Astrocyte of the spinal cord (primary cell): ENCODE measurements around the gene PVRIG.
"Not testable (repeated sequence)": the region's sequence is repeated elsewhere in the genome, so short reads cannot be mapped to it uniquely, and the experiment has no call there.

Source experiments
- DNase-seq: peaks from one replicate; pipeline ENCODE4 v3.0.0; 2011; ENCODE audit warnings: low read depth, low spot score
- H3K4me3 ChIP-seq: 2 replicates; pipeline ENCODE4 v1.5.1; 2011; ENCODE audit warnings: low read depth, mild to moderate bottlenecking, low read length, moderate library complexity
- in situ Hi-C: cut with HindIII; loops from 2 replicates; pipeline ENCODE4 v1.10.0; 2017; ENCODE audit warnings: low sequenced_read_pairs
- TF ChIP-seq, protein P1 (sequence below): IDR thresholded peaks from 2 replicates; pipeline ENCODE4 v1.5.1; 2012; ENCODE audit warnings: low read depth, mild to moderate bottlenecking, low read length, inconsistent platforms

PVRIG gene

DNA sequence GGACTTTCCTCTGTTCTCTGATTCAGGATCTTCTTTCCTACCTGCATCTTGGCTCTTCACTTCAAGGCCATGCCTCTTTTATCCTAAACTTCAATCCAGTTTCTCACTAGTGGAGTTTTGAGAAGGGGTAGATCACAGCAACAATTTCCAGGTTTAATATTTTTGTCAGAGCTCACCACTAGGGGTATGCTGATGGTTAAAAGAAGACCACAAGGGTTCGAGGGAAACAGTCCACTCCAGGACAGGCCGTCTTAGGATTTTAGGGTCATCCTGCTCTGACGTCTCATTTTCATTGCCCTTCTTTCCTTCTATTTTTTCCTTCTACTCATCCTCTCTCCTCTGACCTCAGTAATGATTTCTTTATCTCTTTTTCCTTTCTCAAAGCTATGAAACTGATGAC lies 30.7 kb upstream of the PVRIG start:
- no peak for DNase-seq
- in situ Hi-C loops = no loop called here
- TF ChIP-seq, protein P1, sequence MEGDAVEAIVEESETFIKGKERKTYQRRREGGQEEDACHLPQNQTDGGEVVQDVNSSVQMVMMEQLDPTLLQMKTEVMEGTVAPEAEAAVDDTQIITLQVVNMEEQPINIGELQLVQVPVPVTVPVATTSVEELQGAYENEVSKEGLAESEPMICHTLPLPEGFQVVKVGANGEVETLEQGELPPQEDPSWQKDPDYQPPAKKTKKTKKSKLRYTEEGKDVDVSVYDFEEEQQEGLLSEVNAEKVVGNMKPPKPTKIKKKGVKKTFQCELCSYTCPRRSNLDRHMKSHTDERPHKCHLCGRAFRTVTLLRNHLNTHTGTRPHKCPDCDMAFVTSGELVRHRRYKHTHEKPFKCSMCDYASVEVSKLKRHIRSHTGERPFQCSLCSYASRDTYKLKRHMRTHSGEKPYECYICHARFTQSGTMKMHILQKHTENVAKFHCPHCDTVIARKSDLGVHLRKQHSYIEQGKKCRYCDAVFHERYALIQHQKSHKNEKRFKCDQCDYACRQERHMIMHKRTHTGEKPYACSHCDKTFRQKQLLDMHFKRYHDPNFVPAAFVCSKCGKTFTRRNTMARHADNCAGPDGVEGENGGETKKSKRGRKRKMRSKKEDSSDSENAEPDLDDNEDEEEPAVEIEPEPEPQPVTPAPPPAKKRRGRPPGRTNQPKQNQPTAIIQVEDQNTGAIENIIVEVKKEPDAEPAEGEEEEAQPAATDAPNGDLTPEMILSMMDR = no peak
- H3K4me3 ChIP-seq = no peak overlapping the region

DNA sequence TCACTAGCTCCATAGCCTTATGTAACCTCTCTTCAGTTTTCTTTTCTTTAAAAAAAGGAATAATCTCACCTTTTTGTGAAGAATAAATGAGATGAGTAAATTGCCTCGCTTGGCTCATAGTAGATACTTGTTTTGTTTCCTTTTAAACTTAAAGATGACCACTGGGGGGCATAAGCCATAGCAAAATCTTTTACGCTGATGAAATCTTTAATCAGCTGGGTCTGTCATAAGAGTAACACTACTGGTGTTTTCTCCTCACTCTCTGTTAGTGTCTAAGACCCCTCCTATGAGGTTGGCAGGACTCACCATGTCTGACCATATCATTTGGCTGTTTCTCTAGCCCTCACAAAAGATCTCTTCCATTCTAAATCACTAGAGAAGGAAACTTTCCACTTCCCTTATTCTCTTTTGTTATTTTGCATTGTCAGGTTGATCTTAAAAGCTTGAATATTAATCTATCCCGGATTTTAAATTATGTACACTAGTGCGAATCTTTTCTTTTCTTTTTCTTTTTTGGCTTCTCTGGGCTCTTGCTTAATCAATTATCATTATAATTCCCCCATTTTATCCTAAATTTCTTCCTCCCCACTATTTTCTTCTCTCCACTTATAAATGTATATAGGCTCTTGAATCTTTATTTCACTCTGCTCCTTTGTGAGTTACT lies 29.6 kb upstream of the PVRIG start:
- H3K4me3 ChIP-seq = no peak overlapping the region
- TF ChIP-seq, protein P1 = peak; percentile 41
- in situ Hi-C loops = no loop called here
- DNase-seq = peak; percentile 58

DNA sequence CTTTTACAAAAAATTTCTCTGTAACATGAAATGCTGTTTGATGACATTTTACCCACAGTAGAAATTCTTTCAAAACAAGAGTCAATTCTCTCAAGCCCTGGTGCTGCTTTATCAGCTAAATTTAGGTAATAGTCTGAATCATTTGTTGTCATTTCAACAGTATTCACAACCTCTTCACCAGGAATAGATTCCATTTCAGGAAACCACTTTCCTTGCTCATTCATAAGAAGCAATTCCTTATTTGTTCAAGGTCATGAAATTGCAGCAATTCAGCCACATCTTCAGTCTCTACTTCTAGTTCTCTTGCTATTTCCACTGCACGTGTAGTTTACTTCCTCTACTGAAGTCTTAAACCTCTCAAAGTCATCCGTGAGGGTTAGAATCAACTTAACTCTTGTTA lies 28.0 kb upstream of the PVRIG start:
- peak; percentile 36 for DNase-seq
- TF ChIP-seq, protein P1 = no peak
- no peak overlapping the region for H3K4me3 ChIP-seq
- in situ Hi-C loops = no loop called here

DNA sequence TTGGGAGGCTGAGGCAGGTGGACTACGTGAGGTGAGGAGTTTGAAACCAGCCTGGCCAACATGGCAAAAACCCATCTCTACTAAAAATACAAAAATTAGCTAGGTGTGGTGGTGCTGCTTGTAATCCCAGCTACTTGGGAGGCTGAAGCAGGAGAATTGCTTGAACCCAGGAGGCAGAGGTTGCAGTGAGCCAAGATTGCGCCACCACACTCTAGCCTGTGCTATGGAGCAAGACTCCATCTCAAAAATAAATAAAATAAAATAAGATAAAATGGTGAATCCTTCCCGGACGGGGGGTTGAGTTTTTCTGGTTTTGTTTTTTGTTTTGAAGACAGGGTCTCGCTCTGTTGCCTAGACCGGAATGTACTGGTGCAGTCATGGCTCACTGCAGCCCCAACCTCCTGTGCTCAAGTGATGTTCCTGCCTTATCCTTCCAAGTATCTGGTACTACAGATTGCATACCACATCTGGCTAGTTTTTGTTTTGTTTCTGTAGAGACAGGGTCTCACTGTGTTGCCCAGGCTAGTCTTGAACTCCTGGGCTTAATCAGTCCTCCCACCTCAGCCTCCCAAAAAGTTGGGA lies 27.4 kb upstream of the PVRIG start:
- DNase-seq, in situ Hi-C loops, H3K4me3 ChIP-seq: not testable (repeated sequence)

- no peak for DNase-seq
- TF ChIP-seq, protein P1 = no peak
- no peak overlapping the region for H3K4me3 ChIP-seq
- in situ Hi-C loops = no loop called here
These were observed 26.8 kb upstream of the PVRIG start for GRCh38 chr7:100192969-100193368.

DNA sequence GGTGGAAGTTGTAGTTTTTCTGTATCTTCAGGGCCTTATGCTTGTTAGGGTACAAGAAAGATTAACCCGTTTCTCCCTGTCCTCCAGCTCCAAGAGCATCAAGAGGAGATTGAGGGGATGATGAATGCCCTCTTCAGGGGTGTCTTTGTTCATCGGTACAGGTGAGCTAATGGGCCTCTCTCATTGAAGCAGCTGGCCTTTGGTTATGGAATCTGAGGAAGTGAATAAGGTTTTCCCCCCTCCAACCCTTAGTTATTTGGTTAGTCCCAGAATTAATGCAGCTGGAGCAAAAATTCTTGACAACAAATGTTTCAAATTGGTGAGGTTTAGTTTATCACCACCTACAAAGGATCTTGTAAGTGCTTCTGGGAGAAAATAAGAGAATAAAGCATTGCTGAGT lies 24.5 kb upstream of the PVRIG start:
- H3K4me3 ChIP-seq = no peak overlapping the region
- TF ChIP-seq, protein P1 = no peak
- in situ Hi-C loops = no loop called here
- no peak for DNase-seq

GRCh38 chr7:100195901-100196322 lies 23.8 kb upstream of the PVRIG start:
- H3K4me3 ChIP-seq, DNase-seq, in situ Hi-C loops: not testable (repeated sequence)
